Transverse colon (tissue), 4 donors: ENCODE data around the gene PLD4. TPM values are rescaled to one million over a fixed set of nuclear protein-coding genes. Genes with fewer than 3 reads are reported as not detected.

Experiments
- DNase-seq: peaks from one replicate; pipeline ENCODE4 v3.0.0-alpha.2; 2019
- H3K27ac ChIP-seq, 4 donors: fragments of 200-600 bp; sonication (generic); 2 replicates each; pipeline ENCODE4 v1.5.1; 2016 to 2018; ENCODE audit warnings: inconsistent platforms in 4 of 4
- H3K27me3 ChIP-seq: fragments of 200-600 bp; sonication (generic); 2 replicates; pipeline ENCODE4 v1.5.1; 2017; ENCODE audit warnings: inconsistent platforms
- H3K36me3 ChIP-seq, 4 donors: fragments of 200-600 bp; sonication (generic); 2 replicates each; pipeline ENCODE4 v1.5.1; 2017 to 2019; ENCODE audit warnings: inconsistent platforms in 4 of 4
- H3K4me1 ChIP-seq, 4 donors: fragments of 200-600 bp; sonication (generic); 2 replicates each; pipeline ENCODE4 v1.5.1; 2017 to 2020; ENCODE audit warnings: inconsistent platforms in 4 of 4
- H3K4me3 ChIP-seq, 4 donors: fragments of 200-600 bp; sonication (generic); 1 replicate in 1 of 4; 2 replicates in 3 of 4; pipeline versions ENCODE4 v1.5.1 to v1.6.1; 2017 to 2019; ENCODE audit warnings: inconsistent platforms in 4 of 4
- H3K9me3 ChIP-seq, 2 donors: fragments of 200-600 bp; sonication (generic); 2 replicates each; pipeline ENCODE4 v1.5.1; 2017 to 2019; ENCODE audit warnings: inconsistent platforms in 2 of 2
- CTCF ChIP-seq, 5 experiments: fragments of 200-600 bp in 3 of 5; fragments of 450-650 bp in 2 of 5; sonication (generic) in 3 of 5; IDR thresholded peaks; 1 replicate in 2 of 5; 2 replicates in 3 of 5; pipeline ENCODE4 v1.5.1; 2016 to 2017; ENCODE audit warnings: antibody characterized with exemption in 5 of 5, inconsistent platforms in 3 of 5, mild to moderate bottlenecking in 2 of 5, moderate library complexity in 1 of 5
- EP300 ChIP-seq: sonication (generic); formaldehyde crosslinking; IDR thresholded peaks from one replicate; pipeline ENCODE4 v1.6.1; 2017; ENCODE audit warnings: antibody characterized with exemption, low read depth
- POLR2A ChIP-seq: fragments of 450-650 bp; IDR thresholded peaks from one replicate; pipeline ENCODE4 v1.6.1; 2016; ENCODE audit warnings: antibody characterized with exemption, mild to moderate bottlenecking, moderate library complexity
- POLR2AphosphoS5 ChIP-seq, 3 donors: sonication (generic); formaldehyde crosslinking; IDR thresholded peaks; one replicate each; pipeline ENCODE4 v1.6.1; 2016; ENCODE audit warnings: antibody characterized with exemption in 3 of 3
- WGBS, 2 donors: methylation state at CpG; one replicate each; pipeline ENCODE4 v1.1.5; 2018; ENCODE audit warnings: low coverage in 1 of 2; 5-methylcytosine and 5-hydroxymethylcytosine counted together
- in situ Hi-C, 4 donors: fragments of 200-750 bp; cut with MboI; loops; one replicate each; pipeline versions ENCODE4 v1.15.0 to v1.15.1; 2017; ENCODE audit warnings: low sequenced_read_pairs in 3 of 4, low pct_ligation_motif_present in 1 of 4, low pct_unique_long_range_greater_than_20kb in 1 of 4
- intact Hi-C: fragments of 100-400 bp; cut with DNase I; formaldehyde crosslinking; loops from one replicate; pipeline ENCODE4 v1.15.1; 2023; ENCODE audit warnings: low total_unique reads
- total RNA-seq, 4 donors: library from RNA; depleted of rRNA; stranded (reverse); fragments of >200 nt; gene quantifications; one replicate each; pipeline ENCODE4 v1.1.0, GENCODE V29; 2016

Gene PLD4
- total RNA-seq, 4 donors from 2014 or later = 1.1 TPM; not detected in 2

DNA sequence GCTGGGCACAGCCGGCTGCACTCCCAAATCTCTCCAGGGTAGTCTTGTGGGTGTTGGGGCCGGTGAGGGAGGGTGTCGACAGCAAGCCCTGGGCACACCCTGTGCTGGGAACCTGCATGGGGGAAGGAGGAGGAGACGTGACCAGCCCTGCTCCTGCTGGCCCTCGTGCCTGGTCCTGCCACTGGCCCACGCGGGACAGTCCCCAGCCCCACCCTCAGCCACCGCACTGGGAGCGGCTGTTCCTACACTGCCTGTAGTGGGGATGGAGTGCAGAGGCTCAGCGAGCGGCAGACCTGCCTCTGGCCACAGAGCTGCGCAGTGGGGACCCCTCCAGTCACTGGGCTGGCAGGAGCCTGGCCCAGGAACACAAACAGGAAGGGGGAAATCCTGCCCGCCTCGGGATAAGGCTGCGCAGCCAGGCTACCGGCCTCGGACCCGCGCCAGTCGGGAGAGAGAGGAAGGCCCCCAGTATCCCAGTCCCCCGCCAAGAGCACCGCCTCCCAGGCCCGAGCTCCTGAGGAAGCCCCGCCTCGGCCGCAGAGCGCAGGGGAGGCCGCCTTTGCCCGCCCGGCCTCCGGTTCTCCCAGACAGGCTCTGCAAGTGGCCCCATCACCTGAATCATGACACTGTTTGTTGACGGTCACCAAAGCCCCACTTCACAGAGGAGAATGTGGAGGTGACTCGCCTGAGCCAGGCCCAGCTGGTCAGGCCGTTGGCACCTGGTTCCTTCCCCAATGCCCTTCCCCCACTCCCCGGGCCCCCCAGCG lies 42.9 kb downstream of the PLD4 start:
- TF ChIP-seq POLR2AphosphoS5 (IDR thresholded peaks at IDR 0.05) (no peak), POLR2A (no peak), CTCF (IDR thresholded peaks at IDR 0.05) (no peak), EP300 (no peak)
- peak overlapping the region; percentile 80 to 92 (median 88) for H3K27ac ChIP-seq
- intact Hi-C loops (no loop called here), in situ Hi-C loops (no loop called here)
- H3K27me3 ChIP-seq = peaks cover 30% of the 10 kb centered on the region
- no peaks in the 10 kb centered on the region for H3K36me3 ChIP-seq
- H3K9me3 ChIP-seq = no peaks in the 10 kb centered on the region
- H3K4me1 ChIP-seq = peaks cover 20 to 47% (median 36%) of the 10 kb centered on the region in 4 donors
- peak overlapping the region; percentile 13 to 37 (median 20) for H3K4me3 ChIP-seq
- 1% methylated on average over 36 of the region's 36 CpGs; no CpG with 5 or more reads in 1 of the 2 donors for WGBS, 2 donors
- DNase-seq = no peak

GRCh38 chr14:104968153-104968527 lies 43.5 kb downstream of the PLD4 start:
- in situ Hi-C loops = no loop called here
- 5% methylated on average over 6 of the region's 12 CpGs; no CpG with 5 or more reads in 1 of the 2 donors for WGBS, 2 donors
- no peaks in the 10 kb centered on the region for H3K9me3 ChIP-seq
- H3K27me3 ChIP-seq = peaks cover 30% of the 10 kb centered on the region
- peaks cover 25 to 53% (median 41%) of the 10 kb centered on the region in 4 donors for H3K4me1 ChIP-seq
- DNase-seq = peak; percentile 65
- H3K4me3 ChIP-seq = peak overlapping the region; percentile 13 to 37 (median 20)
- no peaks in the 10 kb centered on the region for H3K36me3 ChIP-seq
- peak overlapping the region; percentile 80 to 92 (median 88) for H3K27ac ChIP-seq
- TF ChIP-seq POLR2AphosphoS5 (IDR thresholded peaks at IDR 0.05) (peak in 1 of 3 donors; percentile 10), EP300 (no peak)
- intact Hi-C loops = no loop called here

GRCh38 chr14:104968541-104969401 lies 44.1 kb downstream of the PLD4 start:
- intact Hi-C loops (no loop called here), in situ Hi-C loops (no loop called here)
- DNase-seq = no peak
- H3K9me3 ChIP-seq = no peaks in the 10 kb centered on the region
- H3K36me3 ChIP-seq = no peaks in the 10 kb centered on the region
- H3K27ac ChIP-seq = peak overlapping the region; percentile 80 to 92 (median 88)
- 59% methylated on average over 18 of the region's 21 CpGs; no CpG with 5 or more reads in 1 of the 2 donors for WGBS, 2 donors
- H3K4me1 ChIP-seq = peaks cover 30 to 59% (median 47%) of the 10 kb centered on the region in 4 donors
- peaks cover 30% of the 10 kb centered on the region for H3K27me3 ChIP-seq
- peak overlapping the region in 2 of 4 donors; percentile 22 to 37 for H3K4me3 ChIP-seq
- TF ChIP-seq CTCF (IDR thresholded peaks at IDR 0.05) (peak in 2 of 5 experiments; percentile 15 to 17), POLR2A (no peak), POLR2AphosphoS5 (IDR thresholded peaks at IDR 0.05) (no peak), EP300 (no peak)

DNA sequence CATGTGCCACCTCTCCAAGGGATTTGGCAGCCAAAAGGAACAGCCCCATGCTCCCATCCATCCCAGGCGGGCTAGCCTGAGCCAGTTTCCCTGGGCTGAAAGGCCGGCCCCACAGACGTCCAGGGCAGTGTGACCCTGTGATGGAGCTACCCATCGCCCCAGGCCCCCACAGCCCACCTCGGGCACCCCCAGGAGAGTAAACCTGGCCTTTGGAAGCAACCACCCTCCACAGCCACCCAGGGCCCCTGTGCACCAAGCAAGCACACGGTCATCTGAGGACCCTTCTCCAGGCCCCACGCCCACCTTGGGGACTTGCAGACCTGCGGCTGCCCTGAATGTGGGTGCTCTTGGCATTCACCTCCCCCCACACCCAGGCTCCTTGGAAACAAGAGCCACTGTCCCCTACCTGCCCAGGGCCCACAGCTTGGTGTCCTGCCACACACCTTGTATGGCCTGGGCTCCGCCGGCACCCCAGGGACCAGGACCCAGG lies 45.1 kb downstream of the PLD4 start:
- no peak for TF ChIP-seq CTCF (IDR thresholded peaks at IDR 0.05)
- TF ChIP-seq POLR2A = no peak
- TF ChIP-seq EP300 = no peak
- no peak for TF ChIP-seq POLR2AphosphoS5 (IDR thresholded peaks at IDR 0.05)
- WGBS, 2 donors = 86% methylated on average over 8 of the region's 10 CpGs; no CpG with 5 or more reads in 1 of the 2 donors
- in situ Hi-C loops = loop anchor here in 2 of 4 donors (5.0 to 10.0 kb wide), 2 partner anchors 73 to 75 kb away; no protein-coding TSS in a partner anchor
- no peak for DNase-seq
- H3K4me3 ChIP-seq = peak overlapping the region; percentile 24 to 32 (median 30)
- no peaks in the 10 kb centered on the region for H3K9me3 ChIP-seq
- peak overlapping the region; percentile 80 to 92 (median 88) for H3K27ac ChIP-seq
- peaks cover 40 to 69% (median 56%) of the 10 kb centered on the region in 4 donors for H3K4me1 ChIP-seq
- peaks cover 37% of the 10 kb centered on the region for H3K27me3 ChIP-seq
- no peaks in the 10 kb centered on the region for H3K36me3 ChIP-seq
- intact Hi-C loops = no loop called here
